Loucy (cell line): Measurements from ENCODE around the gene CYP26B1.

Experiments used
- H2AFZ ChIP-seq: fragments of 200-600 bp; sonication (generic); 2 replicates; pipeline ENCODE4 v1.6.0; 2016; ENCODE audit warnings: antibody characterized with exemption, mild to moderate bottlenecking, low read length, moderate library complexity
- H3F3A ChIP-seq: fragments of 200-600 bp; 2 replicates; pipeline ENCODE4 v1.6.0; 2016; ENCODE audit warnings: antibody characterized with exemption, low read depth, mild to moderate bottlenecking
- H3K27me3 ChIP-seq: fragments of 200-600 bp; sonication (generic); 2 replicates; pipeline ENCODE4 v1.6.1; 2014; ENCODE audit warnings: low read length, mild to moderate bottlenecking; ENCODE audit not compliant: insufficient read depth, poor library complexity, severe bottlenecking
- H3K36me3 ChIP-seq: fragments of 200-600 bp; sonication (generic); 2 replicates; pipeline ENCODE4 v1.6.1; 2016; ENCODE audit warnings: low read length; ENCODE audit not compliant: insufficient read depth
- H3K4me1 ChIP-seq: fragments of 200-600 bp; sonication (generic); 2 replicates; pipeline ENCODE4 v1.5.1; 2014; ENCODE audit warnings: low read length, mild to moderate bottlenecking; ENCODE audit not compliant: insufficient read depth, poor library complexity, severe bottlenecking
- H3K4me2 ChIP-seq: fragments of 200-600 bp; sonication (generic); 2 replicates; pipeline ENCODE4 v1.6.0; 2014; ENCODE audit warnings: antibody characterized with exemption, low read length, low read depth, mild to moderate bottlenecking; ENCODE audit not compliant: poor library complexity, severe bottlenecking
- H3K4me3 ChIP-seq: fragments of 200-600 bp; sonication (generic); 2 replicates; pipeline ENCODE4 v1.5.1; 2014; ENCODE audit warnings: low read length, mild to moderate bottlenecking, mixed read lengths; ENCODE audit not compliant: poor library complexity, severe bottlenecking
- H3K79me2 ChIP-seq: fragments of 200-600 bp; sonication (generic); 2 replicates; pipeline ENCODE4 v1.6.1; 2014; ENCODE audit warnings: low read length; ENCODE audit not compliant: insufficient read depth
- H3K9ac ChIP-seq: fragments of 200-600 bp; sonication (generic); 2 replicates; pipeline ENCODE4 v1.6.0; 2014; ENCODE audit warnings: mild to moderate bottlenecking, low read depth, low read length, moderate library complexity; ENCODE audit not compliant: poor library complexity, severe bottlenecking
- H3K9me2 ChIP-seq: fragments of 200-600 bp; sonication (generic); replicated peaks from 2 replicates; pipeline ENCODE4 v1.6.1; 2016; ENCODE audit warnings: low read depth, low read length, mixed read lengths
- H3K9me3 ChIP-seq: fragments of 200-600 bp; sonication (generic); 2 replicates; pipeline ENCODE4 v1.6.1; 2014; ENCODE audit warnings: mild to moderate bottlenecking, antibody characterized with exemption, low read length, low read depth; ENCODE audit not compliant: insufficient read depth
- H4K20me1 ChIP-seq: fragments of 200-600 bp; sonication (generic); 2 replicates; pipeline ENCODE4 v1.6.0; 2014; ENCODE audit warnings: antibody characterized with exemption, low read length, mild to moderate bottlenecking; ENCODE audit not compliant: insufficient read depth, poor library complexity, severe bottlenecking
- CTCF ChIP-seq: fragments of 200-600 bp; sonication (generic); conservative IDR thresholded peaks from 2 replicates; pipeline ENCODE4 v1.5.1; 2014; ENCODE audit warnings: mild to moderate bottlenecking, antibody characterized with exemption, low read length
- EZH2phosphoT487 ChIP-seq: fragments of 200-600 bp; IDR thresholded peaks from 2 replicates; pipeline ENCODE4 v1.6.1; 2018; ENCODE audit warnings: antibody characterized with exemption, mild to moderate bottlenecking, moderate library complexity, borderline replicate concordance

CYP26B1 gene

GRCh38 chr2:72081451-72081850 lies 66.2 kb downstream of the CYP26B1 start:
- H3K36me3 ChIP-seq, result no peaks in the 10 kb centered on the region
- no peaks in the 10 kb centered on the region for H3F3A ChIP-seq
- H3K27me3 ChIP-seq, result no peaks in the 10 kb centered on the region
- H3K4me2 ChIP-seq, result no peak overlapping the region
- no peaks in the 10 kb centered on the region for H3K79me2 ChIP-seq
- H4K20me1 ChIP-seq, result no peaks in the 10 kb centered on the region
- no peak overlapping the region for H2AFZ ChIP-seq
- H3K4me3 ChIP-seq, result no peak overlapping the region
- no peak for TF ChIP-seq EZH2phosphoT487
- no peak for TF ChIP-seq CTCF
- peaks cover 6% of the 10 kb centered on the region; the same call in 1 of the 2 replicates for H3K9me3 ChIP-seq
- no peaks in the 10 kb centered on the region for H3K4me1 ChIP-seq
- H3K9me2 ChIP-seq, result no peaks in the 10 kb centered on the region
- no peak overlapping the region for H3K9ac ChIP-seq

- no peak overlapping the region for H3K9ac ChIP-seq
- no peak overlapping the region for H3K4me3 ChIP-seq
- H3K9me2 ChIP-seq, result no peaks in the 10 kb centered on the region
- no peaks in the 10 kb centered on the region for H3F3A ChIP-seq
- no peaks in the 10 kb centered on the region for H3K36me3 ChIP-seq
- TF ChIP-seq CTCF, result no peak
- no peak for TF ChIP-seq EZH2phosphoT487
- no peaks in the 10 kb centered on the region for H3K27me3 ChIP-seq
- H2AFZ ChIP-seq, result no peak overlapping the region
- H3K4me1 ChIP-seq, result no peaks in the 10 kb centered on the region
- no peaks in the 10 kb centered on the region for H4K20me1 ChIP-seq
- peaks cover 9% of the 10 kb centered on the region; the same call in 1 of the 2 replicates for H3K9me3 ChIP-seq
- no peak overlapping the region for H3K4me2 ChIP-seq
- H3K79me2 ChIP-seq, result no peaks in the 10 kb centered on the region
Measured at GRCh38 chr2:72080286-72081145, 67.1 kb downstream of the CYP26B1 start.
